SU-DHL-6 (cell line): ENCODE measurements around the gene NUS1.

Experiments used
- CTCF ChIP-seq: fragments of 200-600 bp; sonication (generic); IDR thresholded peaks from one replicate; pipeline ENCODE4 v1.5.1; 2017; ENCODE audit warnings: antibody characterized with exemption, mild to moderate bottlenecking, low read length, moderate library complexity; ENCODE audit not compliant: insufficient read depth, poor library complexity, severe bottlenecking
- EZH2phosphoT487 ChIP-seq: fragments of 200-600 bp; sonication (generic), shearing (Covaris generic); conservative IDR thresholded peaks from 2 replicates; pipeline ENCODE4 v1.6.1; 2018; ENCODE audit warnings: mild to moderate bottlenecking, antibody characterized with exemption, low read length, moderate library complexity, mixed read lengths

- TF ChIP-seq CTCF (no peak), EZH2phosphoT487 (no peak)
Observed at GRCh38 chr6:117718895-117719294, 43.6 kb downstream of the NUS1 start.
